Heart right ventricle (tissue), 16 donors: ENCODE data around the gene KRTAP10-2. TPM values are rescaled to one million over a fixed set of nuclear protein-coding genes. Genes with fewer than 3 reads are reported as not detected.
"Not testable (repeated sequence)": the region's sequence is repeated elsewhere in the genome, so short reads cannot be mapped to it uniquely, and the experiment has no call there.

Source experiments
- ATAC-seq, 8 donors: fragments of 200-7000 bp; cut with Tn5 transposase; one replicate each; pipeline ENCODE4 v1.9.1; 2020; ENCODE audit warnings: mild to moderate bottlenecking in 8 of 8, moderate library complexity in 8 of 8, moderate number of reproducible peaks in 1 of 8
- DNase-seq, 2 donors: peaks; one replicate each; pipeline ENCODE4 v3.0.0-alpha.2; 2020
- H3K27ac ChIP-seq, 10 donors: fragments of 200-600 bp; sonication (generic) in 2 of 10; one replicate each; pipeline versions ENCODE4 v1.5.0 to v1.8.0; 2020 to 2022; ENCODE audit warnings: mild to moderate bottlenecking in 3 of 10
- H3K27me3 ChIP-seq, 7 donors: fragments of 200-600 bp; one replicate each; pipeline ENCODE4 v1.8.0; 2021 to 2022; ENCODE audit warnings: mild to moderate bottlenecking in 2 of 7
- H3K36me3 ChIP-seq, 9 donors: fragments of 200-600 bp; sonication (generic) in 1 of 9; one replicate each; pipeline versions ENCODE4 v1.5.0 to v1.8.0; 2020 to 2022; ENCODE audit warnings: mild to moderate bottlenecking in 2 of 9
- H3K4me1 ChIP-seq, 9 donors: fragments of 200-600 bp; sonication (generic) in 1 of 9; one replicate each; pipeline versions ENCODE4 v1.5.0 to v1.8.0; 2020 to 2022; ENCODE audit warnings: mild to moderate bottlenecking in 4 of 9
- H3K4me3 ChIP-seq, 10 donors: fragments of 200-600 bp; sonication (generic) in 2 of 10; one replicate each; pipeline versions ENCODE4 v1.5.0 to v1.8.0; 2020 to 2022; ENCODE audit warnings: mild to moderate bottlenecking in 7 of 10, moderate library complexity in 2 of 10
- H3K9me3 ChIP-seq, 11 donors: fragments of 200-600 bp in 10 of 11; sonication (generic) in 2 of 11; one replicate each; pipeline versions ENCODE4 v1.5.0 to v1.8.0; 2013 to 2022; ENCODE audit warnings: mild to moderate bottlenecking in 2 of 11, control low read depth in 1 of 11, moderate library complexity in 1 of 11
- CTCF ChIP-seq, 9 donors: fragments of 200-600 bp; sonication (generic) in 2 of 9; IDR thresholded peaks; one replicate each; pipeline versions ENCODE4 v1.5.0 to v1.8.0; 2021 to 2022; ENCODE audit warnings: antibody characterized with exemption in 9 of 9, mild to moderate bottlenecking in 5 of 9, moderate library complexity in 1 of 9
- WGBS, 2 donors: extraction: QIAGEN DNeasy Blood & Tissue Kit; methylation state at CpG; one replicate each; pipeline ENCODE4 v1.1.7; 2013; ENCODE audit warnings: inconsistent platforms in 1 of 2; 5-methylcytosine and 5-hydroxymethylcytosine counted together
- intact Hi-C, 10 donors: fragments of 100-400 bp; cut with DNase I; formaldehyde crosslinking; loops; one replicate each; pipeline versions ENCODE4 v1.11.1 to v1.14.2; 2022
- polyA plus RNA-seq, 2 donors: library from polyadenylated mRNA; stranded (reverse); fragments of 200-250 nt; gene quantifications; one replicate each; pipeline ENCODE4 v1.2.3, GENCODE V29; 2013
- total RNA-seq, 10 donors: library from RNA; stranded (reverse); fragmentation: NEBNext Ultra II Directional in 3 of 10; extraction: Animal tissue kit (Norgen Biotek cat#: 25700) in 3 of 10; gene quantifications; one replicate each; pipeline versions ENCODE4 v1.2.1 to v1.2.4, GENCODE V29; 2021 to 2023
- donor health status: Arrhythmogenic right ventricular cardiomyopathy.
- donor health status: ischemic (EF 13 %, LVEDD 7.1; RV severe dilation, severe dysfunction).
- donor health status: healthy with polysubstance abuse.
- donor health status: DM: no; HTN: yes; CAD: no.
- donor health status: DM: no; HTN: no; CAD: no.
- donor health status: ischemic (EF 25% LVEDD 6.9; RV normal size, moderate dysfunction).
- donor health status: ischemic (EF 25% LVEDD 5.7; RV mildly dilated, moderate dysfunction).
- donor health status: healthy.
- donor health status: DM: yes; HTN: yes; CAD: no.
- donor health status: Ischemic cardiomyopathy.
- donor health status: ischemic (EF 35%, LVEDD 5.7; RV mildly dilated, moderate dysfunction).
- donor health status: nonischemic (EF 11% LVEDD 7.7; RV severe dilation, severe dysfunction).
- donor health status: DM: yes; HTN: yes; CAD: no.
- donor health status: PGD.
- donor health status: ischemic (EF 29% LVEDD 5.4; RV normal size, mild dysfunction).
- donor health status: nonischemic (EF 23%, LVEDD 6.1; RV moderate dilation, normal function).

The KRTAP10-2 gene
- total and polyA plus RNA-seq, 12 donors, result not detected

- Histone ChIP-seq H3K36me3 (no peaks in the 10 kb centered on the region), H3K4me3 (no peak overlapping the region), H3K9me3 (peaks cover 0 to 28% (median 7%) of the 10 kb centered on the region in 11 donors), H3K27ac (peak overlapping the region in 1 of 10 donors; percentile 54), H3K4me1 (peaks cover 0 to 6% (median 0%) of the 10 kb centered on the region in 9 donors), H3K27me3 (peaks cover 0 to 12% (median 0%) of the 10 kb centered on the region in 7 donors)
- intact Hi-C loops, result no loop called here
- ATAC-seq (no peak), DNase-seq (no peak)
- 2 to 49% methylated on average over 1 of the region's 1 CpG for WGBS, 2 donors
- no peak for TF ChIP-seq CTCF (IDR thresholded peaks at IDR 0.05)
Observed at GRCh38 chr21:44564886-44565598, 13.7 kb upstream of the KRTAP10-2 start.

GRCh38 chr21:44564099-44564498 is 12.8 kb upstream of the KRTAP10-2 start:
- WGBS, 2 donors, result 93 to 97% methylated on average over 1 of the region's 1 CpG
- TF ChIP-seq CTCF (IDR thresholded peaks at IDR 0.05), result no peak
- Histone ChIP-seq H3K27ac (no peak overlapping the region), H3K4me1 (peaks cover 0 to 6% (median 0%) of the 10 kb centered on the region in 9 donors), H3K36me3 (no peaks in the 10 kb centered on the region), H3K27me3 (peaks cover 0 to 12% (median 3%) of the 10 kb centered on the region in 7 donors), H3K4me3 (no peak overlapping the region), H3K9me3 (peaks cover 0 to 33% (median 7%) of the 10 kb centered on the region in 11 donors)
- DNase-seq (no peak), ATAC-seq (no peak)
- intact Hi-C loops, result no loop called here

GRCh38 chr21:44558695-44559094 is 7.4 kb upstream of the KRTAP10-2 start, which contains the start of gene KRTAP10-3:
Gene KRTAP10-3 (minus strand): TSS chr21:44558795. CDS start chr21:44558715, 80 bp downstream.
- Histone ChIP-seq H3K36me3 (no peaks in the 10 kb centered on the region), H3K4me3 (no peak within 1 kb of the TSS), H3K9me3 (peaks cover 0 to 30% (median under 1%) of the 10 kb centered on the region in 11 donors), H3K27me3 (peaks cover 0 to 43% (median 40%) of the 10 kb centered on the region in 7 donors), H3K27ac (no peak within 1 kb of the TSS), H3K4me1 (no peaks in the 10 kb centered on the region)
- no peak for TF ChIP-seq CTCF (IDR thresholded peaks at IDR 0.05)
- 37 to 47% methylated on average over 5 of the region's 5 CpGs for whole genome bisulfite sequencing, 2 donors
- intact Hi-C loops, result loop anchor here in 1 of 10 donors (10.0 kb wide), 1 partner anchor 64 kb away; no protein-coding TSS in a partner anchor
- DNase-seq (no peak), ATAC-seq (no peak)

- ATAC-seq, DNase-seq, H3K4me1 ChIP-seq, H3K27ac ChIP-seq, H3K36me3 ChIP-seq, H3K4me3 ChIP-seq: not testable (repeated sequence)
- WGBS, 2 donors, result 64 to 79% methylated on average over 7 to 10 of the region's 10 CpGs
- Histone ChIP-seq H3K27me3 (peaks cover 0 to 47% (median 40%) of the 10 kb centered on the region in 7 donors), H3K9me3 (peaks cover 0 to 30% (median 0%) of the 10 kb centered on the region in 11 donors)
- intact Hi-C loops, result loop anchor here in 1 of 10 donors (10.0 kb wide), 1 partner anchor 64 kb away; no protein-coding TSS in a partner anchor
Observed at GRCh38 chr21:44558329-44558675, 7.0 kb upstream of the KRTAP10-2 start.
